Upper lobe of left lung (tissue), 6 donors: Measurements from ENCODE around the gene NXPH2. TPM values are rescaled to one million over a fixed set of nuclear protein-coding genes. Genes with fewer than 3 reads are reported as not detected.

Experiments used
- ATAC-seq, 2 donors: fragments of 200-7000 bp; cut with Tn5 transposase; one replicate each; pipeline ENCODE4 v1.9.1; 2022; ENCODE audit warnings: mild to moderate bottlenecking in 2 of 2, moderate library complexity in 2 of 2; ENCODE audit not compliant: low FRiP score in 2 of 2
- DNase-seq, 2 donors: peaks; one replicate each; pipeline ENCODE4 v3.0.0-alpha.2; 2019 to 2020
- H3K27ac ChIP-seq, 4 donors: fragments of 200-600 bp; sonication (generic); one replicate each; pipeline ENCODE4 v1.5.1; 2016 to 2019
- H3K27me3 ChIP-seq, 4 donors: fragments of 200-600 bp; sonication (generic); one replicate each; pipeline ENCODE4 v1.5.1; 2017 to 2019
- H3K36me3 ChIP-seq, 4 donors: fragments of 200-600 bp; sonication (generic); one replicate each; pipeline ENCODE4 v1.5.1; 2016 to 2019
- H3K4me1 ChIP-seq, 4 donors: fragments of 200-600 bp; sonication (generic); one replicate each; pipeline ENCODE4 v1.5.1; 2018 to 2019
- H3K4me3 ChIP-seq, 4 donors: fragments of 200-600 bp; sonication (generic); one replicate each; pipeline ENCODE4 v1.5.1; 2017 to 2019; ENCODE audit warnings: mild to moderate bottlenecking in 2 of 4, moderate library complexity in 1 of 4
- H3K9me3 ChIP-seq, 4 donors: fragments of 200-600 bp; sonication (generic); one replicate each; pipeline ENCODE4 v1.5.1; 2018 to 2019
- CTCF ChIP-seq, 6 experiments: fragments of 450-650 bp in 4 of 6; fragments of 200-600 bp in 2 of 6; sonication (generic) in 2 of 6; IDR thresholded peaks; one replicate each; pipeline ENCODE4 v1.5.1; 2016 to 2019; ENCODE audit warnings: antibody characterized with exemption in 6 of 6
- EP300 ChIP-seq, 4 donors: sonication (generic); formaldehyde crosslinking; IDR thresholded peaks; one replicate each; pipeline ENCODE4 v1.5.1; 2017; ENCODE audit warnings: antibody characterized with exemption in 4 of 4, control low read depth in 2 of 4
- POLR2A ChIP-seq, 4 donors: fragments of 450-650 bp; IDR thresholded peaks; one replicate each; pipeline ENCODE4 v1.5.1; 2016 to 2017; ENCODE audit warnings: antibody characterized with exemption in 4 of 4, mild to moderate bottlenecking in 2 of 4
- POLR2AphosphoS5 ChIP-seq, 2 donors: sonication (generic); formaldehyde crosslinking; IDR thresholded peaks; one replicate each; pipeline ENCODE4 v1.5.1; 2017; ENCODE audit warnings: antibody characterized with exemption in 2 of 2
- WGBS, 2 donors: methylation state at CpG; one replicate each; pipeline ENCODE4 v1.1.5; 2017 to 2018; 5-methylcytosine and 5-hydroxymethylcytosine counted together
- total RNA-seq, 6 donors: library from RNA; depleted of rRNA in 4 of 6; stranded (reverse); fragments of >200 nt in 4 of 6; gene quantifications; one replicate each; pipeline versions ENCODE4 v1.1.0 to v1.2.1, GENCODE V29; 2016 to 2021
- donor health status: DM: no; HTN: no; CAD: no; lungs with moderate emphysema.
- donor health status: DM: no; HTN: yes; CAD: no; lungs with severe emphysema.

NXPH2 gene
- total RNA-seq, 6 donors from 2014 or later, result not detected

- no peak overlapping the region for H3K4me3 ChIP-seq
- WGBS, 2 donors, result 74 to 83% methylated on average over 9 of the region's 9 CpGs
- H3K27me3 ChIP-seq, result no peaks in the 10 kb centered on the region
- ATAC-seq, result no peak
- DNase-seq, result no peak
- no peaks in the 10 kb centered on the region for H3K4me1 ChIP-seq
- TF ChIP-seq POLR2A (IDR thresholded peaks at IDR 0.05) (no peak), CTCF (IDR thresholded peaks at IDR 0.05) (no peak), POLR2AphosphoS5 (IDR thresholded peaks at IDR 0.05) (no peak)
- no peaks in the 10 kb centered on the region for H3K36me3 ChIP-seq
- H3K27ac ChIP-seq, result no peak overlapping the region
- no peaks in the 10 kb centered on the region for H3K9me3 ChIP-seq
Observed at GRCh38 chr2:138640921-138641676, 139.1 kb downstream of the NXPH2 start.

DNA sequence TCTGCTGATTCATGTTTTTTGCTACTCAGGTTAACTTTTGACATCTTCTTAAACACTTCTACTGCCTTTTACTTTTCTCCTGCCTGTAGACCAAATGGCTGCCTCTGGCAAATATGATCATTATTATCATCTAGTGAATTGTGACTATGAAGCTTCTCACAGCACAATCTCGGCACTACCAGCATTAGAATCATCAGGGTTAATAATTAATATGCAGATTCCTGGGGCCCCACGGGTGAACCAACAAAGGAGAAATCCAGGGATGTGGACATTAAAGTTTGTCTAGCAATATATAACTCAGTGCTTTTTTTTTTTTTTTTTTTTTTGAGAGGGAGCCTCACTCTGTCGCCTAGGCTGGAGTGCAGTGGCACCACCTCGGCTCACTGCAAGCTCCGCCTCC lies 142.5 kb downstream of the NXPH2 start:
- no peak for DNase-seq
- no peak for TF ChIP-seq EP300 (IDR thresholded peaks at IDR 0.05)
- no peak for TF ChIP-seq CTCF (IDR thresholded peaks at IDR 0.05)
- no peak for TF ChIP-seq POLR2A (IDR thresholded peaks at IDR 0.05)
- no peak for TF ChIP-seq POLR2AphosphoS5 (IDR thresholded peaks at IDR 0.05)
- H3K27me3 ChIP-seq, result no peaks in the 10 kb centered on the region
- ATAC-seq, result no peak
- H3K27ac ChIP-seq, result no peak overlapping the region
- no peak overlapping the region for H3K4me3 ChIP-seq
- H3K4me1 ChIP-seq, result no peaks in the 10 kb centered on the region
- WGBS, 2 donors, result 70 to 82% methylated on average over 2 to 5 of the region's 5 CpGs
- H3K36me3 ChIP-seq, result no peaks in the 10 kb centered on the region
- H3K9me3 ChIP-seq, result peaks cover 0 to 4% (median 0%) of the 10 kb centered on the region in 4 donors

- no peaks in the 10 kb centered on the region for H3K27me3 ChIP-seq
- H3K27ac ChIP-seq, result no peak overlapping the region
- WGBS, 2 donors, result 88 to 92% methylated on average over 4 of the region's 4 CpGs
- no peaks in the 10 kb centered on the region for H3K4me1 ChIP-seq
- H3K9me3 ChIP-seq, result peaks cover 0 to 4% (median 0%) of the 10 kb centered on the region in 4 donors
- H3K4me3 ChIP-seq, result no peak overlapping the region
- ATAC-seq (no peak), DNase-seq (no peak)
- TF ChIP-seq POLR2AphosphoS5 (IDR thresholded peaks at IDR 0.05) (no peak), POLR2A (IDR thresholded peaks at IDR 0.05) (no peak), CTCF (IDR thresholded peaks at IDR 0.05) (no peak), EP300 (IDR thresholded peaks at IDR 0.05) (no peak)
- H3K36me3 ChIP-seq, result no peaks in the 10 kb centered on the region
Observed at GRCh38 chr2:138637061-138637460, 143.1 kb downstream of the NXPH2 start.

DNA sequence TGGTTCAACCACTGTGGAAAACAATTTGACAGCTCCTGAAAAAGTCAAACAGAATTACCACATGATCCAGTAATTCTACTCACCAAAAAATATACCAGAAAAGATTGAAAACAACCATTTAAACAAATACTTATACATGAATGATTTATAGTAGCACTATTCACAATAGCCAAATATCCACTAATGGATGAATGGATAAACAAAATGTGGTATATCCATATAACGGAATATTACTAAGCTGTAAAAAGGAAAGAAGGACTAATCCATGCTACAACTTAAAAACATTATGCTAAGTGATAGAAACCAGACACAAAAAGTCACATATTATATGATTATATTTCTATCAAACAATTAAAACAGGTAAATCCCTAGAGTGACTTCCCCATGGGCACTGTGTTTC lies 147.1 kb downstream of the NXPH2 start:
- Histone ChIP-seq H3K27ac (no peak overlapping the region), H3K27me3 (no peaks in the 10 kb centered on the region), H3K4me3 (no peak overlapping the region), H3K36me3 (no peaks in the 10 kb centered on the region), H3K4me1 (no peaks in the 10 kb centered on the region), H3K9me3 (peaks cover 0 to 4% (median 0%) of the 10 kb centered on the region in 4 donors)
- ATAC-seq (no peak), DNase-seq (no peak)
- no peak for TF ChIP-seq CTCF (IDR thresholded peaks at IDR 0.05)
- TF ChIP-seq POLR2A (IDR thresholded peaks at IDR 0.05), result no peak
- no peak for TF ChIP-seq EP300 (IDR thresholded peaks at IDR 0.05)
- no peak for TF ChIP-seq POLR2AphosphoS5 (IDR thresholded peaks at IDR 0.05)
- 90 to 94% methylated on average over 1 of the region's 1 CpG for WGBS, 2 donors
